ENCODE measurements around the gene ASB13.

- no peak for TF ChIP-seq CTCF (tag by site-specific recombination; IDR thresholded peaks at IDR 0.05)
- no peak for TF ChIP-seq YY1 (tag by site-specific recombination; IDR thresholded peaks at IDR 0.05)
- TF ChIP-seq ZNF24 (tag by site-specific recombination; IDR thresholded peaks at IDR 0.05): no peak
- TF ChIP-seq ZEB2 (tag by site-specific recombination; IDR thresholded peaks at IDR 0.05): no peak
- no peak for TF ChIP-seq ZNF223 (tag by site-specific recombination; IDR thresholded peaks at IDR 0.05)
- TF ChIP-seq, protein P1, sequence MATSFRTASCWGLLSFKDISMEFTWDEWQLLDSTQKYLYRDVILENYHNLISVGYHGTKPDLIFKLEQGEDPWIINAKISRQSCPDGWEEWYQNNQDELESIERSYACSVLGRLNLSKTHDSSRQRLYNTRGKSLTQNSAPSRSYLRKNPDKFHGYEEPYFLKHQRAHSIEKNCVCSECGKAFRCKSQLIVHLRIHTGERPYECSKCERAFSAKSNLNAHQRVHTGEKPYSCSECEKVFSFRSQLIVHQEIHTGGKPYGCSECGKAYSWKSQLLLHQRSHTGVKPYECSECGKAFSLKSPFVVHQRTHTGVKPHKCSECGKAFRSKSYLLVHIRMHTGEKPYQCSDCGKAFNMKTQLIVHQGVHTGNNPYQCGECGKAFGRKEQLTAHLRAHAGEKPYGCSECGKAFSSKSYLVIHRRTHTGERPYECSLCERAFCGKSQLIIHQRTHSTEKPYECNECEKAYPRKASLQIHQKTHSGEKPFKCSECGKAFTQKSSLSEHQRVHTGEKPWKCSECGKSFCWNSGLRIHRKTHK (tag by site-specific recombination; IDR thresholded peaks at IDR 0.05): no peak
- TF ChIP-seq, protein P2, sequence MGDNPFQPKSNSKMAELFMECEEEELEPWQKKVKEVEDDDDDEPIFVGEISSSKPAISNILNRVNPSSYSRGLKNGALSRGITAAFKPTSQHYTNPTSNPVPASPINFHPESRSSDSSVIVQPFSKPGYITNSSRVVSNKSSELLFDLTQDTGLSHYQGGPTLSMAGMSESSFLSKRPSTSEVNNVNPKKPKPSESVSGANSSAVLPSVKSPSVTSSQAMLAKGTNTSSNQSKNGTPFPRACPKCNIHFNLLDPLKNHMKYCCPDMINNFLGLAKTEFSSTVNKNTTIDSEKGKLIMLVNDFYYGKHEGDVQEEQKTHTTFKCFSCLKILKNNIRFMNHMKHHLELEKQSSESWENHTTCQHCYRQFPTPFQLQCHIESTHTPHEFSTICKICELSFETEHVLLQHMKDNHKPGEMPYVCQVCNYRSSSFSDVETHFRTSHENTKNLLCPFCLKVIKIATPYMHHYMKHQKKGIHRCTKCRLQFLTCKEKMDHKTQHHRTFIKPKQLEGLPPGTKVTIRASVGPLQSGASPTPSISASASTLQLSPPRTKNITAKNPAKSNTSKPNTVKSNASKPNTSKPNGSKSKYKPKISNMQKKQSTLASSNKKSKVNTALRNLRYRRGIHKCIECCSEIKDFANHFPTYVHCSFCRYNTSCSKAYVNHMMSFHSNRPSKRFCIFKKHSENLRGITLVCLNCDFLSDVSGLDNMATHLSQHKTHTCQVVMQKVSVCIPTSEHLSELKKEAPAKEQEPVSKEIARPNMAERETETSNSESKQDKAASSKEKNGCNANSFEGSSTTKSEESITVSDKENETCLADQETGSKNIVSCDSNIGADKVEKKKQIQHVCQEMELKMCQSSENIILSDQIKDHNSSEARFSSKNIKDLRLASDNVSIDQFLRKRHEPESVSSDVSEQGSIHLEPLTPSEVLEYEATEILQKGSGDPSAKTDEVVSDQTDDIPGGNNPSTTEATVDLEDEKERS (tag by site-specific recombination; IDR thresholded peaks at IDR 0.05): no peak
- no peak for TF ChIP-seq ZNF138 (tag by site-specific recombination; IDR thresholded peaks at IDR 0.05; ENCODE audit: borderline replicate concordance)
- no peak for TF ChIP-seq ZNF184 (tag by site-specific recombination; IDR thresholded peaks at IDR 0.05)
- TF ChIP-seq ZNF114 (tag by site-specific recombination; IDR thresholded peaks at IDR 0.05): no peak
- no peak for TF ChIP-seq ZBTB17 (tag by site-specific recombination; IDR thresholded peaks at IDR 0.05)
- no peak for TF ChIP-seq ZFP41 (tag by site-specific recombination; IDR thresholded peaks at IDR 0.05; ENCODE audit: borderline replicate concordance)
- TF ChIP-seq ZNF214 (tag by site-specific recombination; IDR thresholded peaks at IDR 0.05; ENCODE audit: borderline replicate concordance): no peak
Observed at GRCh38 chr10:5643346-5644067, 22.9 kb downstream of the ASB13 start.

All from HEK293 (cell line).